SK-N-SH treated with all-trans-retinoic acid at 6 μM for 48 hours (cell line): Measurements from ENCODE around the gene GALNT4.

Experiments
- ARNTL ChIP-seq: fragments of 450-650 bp; formaldehyde crosslinking; IDR thresholded peaks from 2 replicates; pipeline ENCODE4 v1.5.0; 2020; ENCODE audit warnings: low read depth, mild to moderate bottlenecking, moderate library complexity, borderline replicate concordance
- POU6F1 ChIP-seq: fragments of 250-450 bp; sonication (Bioruptor Pico); IDR thresholded peaks from 2 replicates; pipeline ENCODE4 v1.8.0; 2021; ENCODE audit warnings: low read depth, mild to moderate bottlenecking, moderate library complexity, borderline replicate concordance
- ZFP3 ChIP-seq: fragments of 250-450 bp; sonication (Bioruptor Pico); IDR thresholded peaks from 2 replicates; pipeline ENCODE4 v1.5.0; 2020; ENCODE audit warnings: mild to moderate bottlenecking, moderate library complexity
- ZFP30 ChIP-seq: fragments of 450-650 bp; formaldehyde crosslinking; IDR thresholded peaks from 2 replicates; pipeline ENCODE4 v1.5.0; 2022; ENCODE audit warnings: mild to moderate bottlenecking, moderate library complexity
- ZNF70 ChIP-seq: fragments of 450-650 bp; formaldehyde crosslinking; IDR thresholded peaks from 2 replicates; pipeline ENCODE4 v1.5.0; 2020; ENCODE audit warnings: mild to moderate bottlenecking, moderate library complexity
- TF ChIP-seq, protein P1 (sequence below): fragments of 250-450 bp; sonication (Bioruptor Pico); IDR thresholded peaks from 2 replicates; pipeline ENCODE4 v1.8.0; 2020; ENCODE audit warnings: mild to moderate bottlenecking, moderate library complexity, borderline replicate concordance

GRCh38 chr12:89567691-89568239 lies 43.2 kb upstream of the GALNT4 start:
- TF ChIP-seq, protein P1, sequence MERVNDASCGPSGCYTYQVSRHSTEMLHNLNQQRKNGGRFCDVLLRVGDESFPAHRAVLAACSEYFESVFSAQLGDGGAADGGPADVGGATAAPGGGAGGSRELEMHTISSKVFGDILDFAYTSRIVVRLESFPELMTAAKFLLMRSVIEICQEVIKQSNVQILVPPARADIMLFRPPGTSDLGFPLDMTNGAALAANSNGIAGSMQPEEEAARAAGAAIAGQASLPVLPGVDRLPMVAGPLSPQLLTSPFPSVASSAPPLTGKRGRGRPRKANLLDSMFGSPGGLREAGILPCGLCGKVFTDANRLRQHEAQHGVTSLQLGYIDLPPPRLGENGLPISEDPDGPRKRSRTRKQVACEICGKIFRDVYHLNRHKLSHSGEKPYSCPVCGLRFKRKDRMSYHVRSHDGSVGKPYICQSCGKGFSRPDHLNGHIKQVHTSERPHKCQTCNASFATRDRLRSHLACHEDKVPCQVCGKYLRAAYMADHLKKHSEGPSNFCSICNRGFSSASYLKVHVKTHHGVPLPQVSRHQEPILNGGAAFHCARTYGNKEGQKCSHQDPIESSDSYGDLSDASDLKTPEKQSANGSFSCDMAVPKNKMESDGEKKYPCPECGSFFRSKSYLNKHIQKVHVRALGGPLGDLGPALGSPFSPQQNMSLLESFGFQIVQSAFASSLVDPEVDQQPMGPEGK (CRISPR knock-in tag): no peak
- TF ChIP-seq POU6F1 (CRISPR knock-in tag) (no peak), ZFP3 (CRISPR knock-in tag) (no peak), ZNF70 (CRISPR knock-in tag) (no peak), ARNTL (CRISPR knock-in tag) (no peak), ZFP30 (CRISPR knock-in tag) (no peak)
